CD4-positive, alpha-beta T cell (primary cell): Measurements from ENCODE around the gene CPED1. TPM values are rescaled to one million over a fixed set of nuclear protein-coding genes. Genes with fewer than 3 reads are reported as not detected.

Experiments
- ATAC-seq: fragments of 200-7000 bp; cut with Tn5 transposase; one replicate; pipeline ENCODE4 v1.10.0; 2022; ENCODE audit warnings: mild to moderate bottlenecking; ENCODE audit not compliant: poor library complexity
- CTCF ChIA-PET: fragments of 350-600 bp; sonication (Branson Sonifier 250); formaldehyde crosslinking; loops from one replicate; lab custom pipeline; 2021; ENCODE audit warnings: antibody characterized with exemption, inconsistent platforms; lab: Charles Lee
- POLR2A ChIA-PET: fragments of 350-600 bp; sonication (Branson Sonifier 250); formaldehyde crosslinking; loops from one replicate; lab custom pipeline; 2021; ENCODE audit warnings: antibody characterized with exemption, inconsistent platforms; lab: Charles Lee
- DNase-seq, 14 experiments: peaks; one replicate each; pipeline ENCODE4 v3.0.0-alpha.2; 2013 to 2020; ENCODE audit warnings: mixed read lengths in 2 of 14
- H3K27ac ChIP-seq, 2 donors: one replicate each; pipeline versions ENCODE4 v1.5.1 to v1.7.0; 2013; ENCODE audit warnings: low read length in 2 of 2, low read depth in 1 of 2, mild to moderate bottlenecking in 1 of 2
- H3K27me3 ChIP-seq, 2 experiments: 1 replicate in 1 of 2; 2 replicates in 1 of 2; pipeline versions ENCODE4 v1.6.1 to v1.7.0; 2013; ENCODE audit warnings: low read length in 2 of 2, control low read depth in 1 of 2, mild to moderate bottlenecking in 1 of 2, moderate library complexity in 1 of 2; ENCODE audit not compliant: insufficient read depth in 2 of 2, control insufficient read depth in 1 of 2
- H3K36me3 ChIP-seq: one replicate; pipeline ENCODE4 v1.6.1; 2013; ENCODE audit warnings: low read length, control low read depth; ENCODE audit not compliant: insufficient read depth
- H3K4me1 ChIP-seq: one replicate; pipeline ENCODE4 v1.6.1; 2013; ENCODE audit warnings: low read length, control low read depth; ENCODE audit not compliant: insufficient read depth
- H3K4me3 ChIP-seq: one replicate; pipeline ENCODE4 v1.5.1; 2013; ENCODE audit warnings: mild to moderate bottlenecking, low read length, moderate library complexity
- H3K9me3 ChIP-seq, 2 experiments: 1 replicate in 1 of 2; 2 replicates in 1 of 2; pipeline versions ENCODE4 v1.6.1 to v1.7.0; 2013; ENCODE audit warnings: low read length in 2 of 2, mild to moderate bottlenecking in 2 of 2, control low read depth in 1 of 2, moderate library complexity in 1 of 2; ENCODE audit not compliant: control insufficient read depth in 1 of 2, insufficient read depth in 1 of 2
- H3K27ac Mint-ChIP-seq: one replicate; pipeline ENCODE4 v1.8.0; 2020; ENCODE audit warnings: mixed read lengths
- H3K27me3 Mint-ChIP-seq: one replicate; pipeline ENCODE4 v1.8.0; 2021; ENCODE audit warnings: mixed read lengths
- H3K36me3 Mint-ChIP-seq: one replicate; pipeline ENCODE4 v1.8.0; 2021; ENCODE audit warnings: low read depth, mixed read lengths
- H3K4me1 Mint-ChIP-seq: one replicate; pipeline ENCODE4 v1.8.0; 2021; ENCODE audit warnings: low read depth, mixed read lengths
- H3K4me3 Mint-ChIP-seq: one replicate; pipeline ENCODE4 v1.8.0; 2020; ENCODE audit warnings: mild to moderate bottlenecking, mixed read lengths
- H3K9me3 Mint-ChIP-seq: one replicate; pipeline ENCODE4 v1.8.0; 2020; ENCODE audit warnings: mixed read lengths
- intact Hi-C, 2 experiments: fragments of 100-400 bp; cut with DNase I in 1 of 2; cut with micrococcal nuclease in 1 of 2; formaldehyde crosslinking; loops; one replicate each; pipeline versions ENCODE4 v1.15.1 to v1.9.0; 2023 to 2025; cut with DNase I, micrococcal nuclease
- total RNA-seq, 174 experiments: library from RNA in 2 of 174; stranded (reverse) in 2 of 174; gene quantifications; one replicate each; pipeline ENCODE4 v1.2.3 and lab custom pipeline; 2021 to 2026
- TF ChIP-seq, protein P1 (sequence below): fragments of 200-600 bp; IDR thresholded peaks from one replicate; pipeline ENCODE4 v1.8.0; 2022; ENCODE audit warnings: antibody characterized with exemption, mild to moderate bottlenecking

Gene CPED1
- total RNA-seq, 2 experiments from 2014 or later = 0.08 to 0.19 TPM

DNA sequence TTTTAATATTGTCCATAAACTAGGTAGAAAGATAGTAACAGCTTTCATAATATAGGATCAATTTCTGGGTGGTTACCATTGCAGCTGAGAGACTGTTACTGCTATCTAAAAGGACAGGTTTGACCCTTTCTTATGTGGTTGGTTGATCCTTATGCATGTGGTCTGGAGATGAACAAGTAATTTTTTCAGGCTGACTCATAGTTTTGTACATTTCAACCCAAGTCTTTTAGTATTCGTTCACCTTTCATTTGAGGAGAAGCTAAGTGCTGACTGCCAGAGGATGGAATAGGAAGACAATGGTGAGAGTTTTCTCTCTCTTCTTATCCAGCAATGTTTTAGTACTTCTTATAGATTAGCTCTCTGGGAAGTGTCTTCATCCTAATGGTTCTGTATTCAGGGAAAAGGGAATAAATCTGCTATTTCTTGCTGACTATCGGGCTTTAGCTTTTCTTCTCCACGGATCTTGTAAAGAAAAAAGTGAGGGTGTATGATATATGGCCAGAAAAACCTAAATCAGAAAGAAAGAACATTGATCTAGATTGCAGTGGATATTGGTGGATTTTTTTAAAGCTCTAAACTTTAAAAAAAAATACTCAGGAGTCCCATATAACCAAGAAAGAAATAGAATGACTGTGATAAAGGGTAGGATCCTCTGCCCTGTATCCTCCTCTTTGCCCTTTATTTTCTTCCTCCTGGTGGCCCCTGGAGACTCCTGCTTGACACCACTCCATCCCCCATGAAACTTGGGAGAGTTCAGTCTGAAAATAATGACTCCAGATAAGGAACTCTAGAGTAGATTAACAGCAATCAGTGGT is 88.0 kb downstream of the CPED1 start:
- CTCF ChIA-PET = interaction anchor here (0.6 to 2.1 kb wide), 2 partner anchors 88 to 301 kb away, joined by 3 to 8 read pairs; partner anchors contain the start of gene CPED1
- H3K36me3 Mint-ChIP-seq = no peaks in the 10 kb centered on the region
- H3K36me3 ChIP-seq = no peaks in the 10 kb centered on the region

DNA sequence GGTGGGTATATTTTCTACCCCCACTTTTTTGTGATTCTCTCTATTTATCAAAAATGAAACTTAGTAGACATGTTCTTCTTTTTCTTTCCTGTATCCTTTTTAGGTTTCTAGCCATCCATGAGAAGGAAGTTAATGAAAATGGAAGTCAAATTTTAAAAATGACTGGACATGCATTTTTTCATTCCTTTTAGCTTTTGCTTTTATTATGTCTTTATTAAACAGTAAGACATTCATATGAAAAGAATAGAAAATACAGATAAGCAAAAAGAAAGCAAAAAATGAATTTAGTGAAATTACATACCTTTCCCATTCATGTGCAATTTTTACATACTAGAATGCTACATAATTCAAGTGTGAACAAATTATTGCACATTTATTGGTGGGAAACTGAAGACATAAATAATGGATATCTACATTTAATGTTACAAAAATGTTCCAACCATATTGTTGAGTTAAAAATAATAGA is 88.7 kb downstream of the CPED1 start:
- no peaks in the 10 kb centered on the region for H3K36me3 Mint-ChIP-seq
- no peak for ATAC-seq
- Histone ChIP-seq H3K27me3 (no peaks in the 10 kb centered on the region), H3K4me3 (no peak overlapping the region), H3K4me1 (no peaks in the 10 kb centered on the region), H3K27ac (no peak overlapping the region), H3K36me3 (no peaks in the 10 kb centered on the region), H3K9me3 (no peaks in the 10 kb centered on the region)
- intact Hi-C loops = no loop called here
- POLR2A ChIA-PET = interaction anchor here (0.6 kb wide), 1 partner anchor 315 kb away, joined by 3 read pairs; no protein-coding TSS in a partner anchor
- no peak for DNase-seq
- H3K27me3 Mint-ChIP-seq = peaks cover 33% of the 10 kb centered on the region
- CTCF ChIA-PET = interaction anchor here (2.1 kb wide), 1 partner anchor 89 kb away, joined by 8 read pairs; the partner anchor contains the start of gene CPED1
- no peak overlapping the region for H3K27ac Mint-ChIP-seq
- no peaks in the 10 kb centered on the region for H3K9me3 Mint-ChIP-seq
- no peak overlapping the region for H3K4me3 Mint-ChIP-seq
- TF ChIP-seq, protein P1, sequence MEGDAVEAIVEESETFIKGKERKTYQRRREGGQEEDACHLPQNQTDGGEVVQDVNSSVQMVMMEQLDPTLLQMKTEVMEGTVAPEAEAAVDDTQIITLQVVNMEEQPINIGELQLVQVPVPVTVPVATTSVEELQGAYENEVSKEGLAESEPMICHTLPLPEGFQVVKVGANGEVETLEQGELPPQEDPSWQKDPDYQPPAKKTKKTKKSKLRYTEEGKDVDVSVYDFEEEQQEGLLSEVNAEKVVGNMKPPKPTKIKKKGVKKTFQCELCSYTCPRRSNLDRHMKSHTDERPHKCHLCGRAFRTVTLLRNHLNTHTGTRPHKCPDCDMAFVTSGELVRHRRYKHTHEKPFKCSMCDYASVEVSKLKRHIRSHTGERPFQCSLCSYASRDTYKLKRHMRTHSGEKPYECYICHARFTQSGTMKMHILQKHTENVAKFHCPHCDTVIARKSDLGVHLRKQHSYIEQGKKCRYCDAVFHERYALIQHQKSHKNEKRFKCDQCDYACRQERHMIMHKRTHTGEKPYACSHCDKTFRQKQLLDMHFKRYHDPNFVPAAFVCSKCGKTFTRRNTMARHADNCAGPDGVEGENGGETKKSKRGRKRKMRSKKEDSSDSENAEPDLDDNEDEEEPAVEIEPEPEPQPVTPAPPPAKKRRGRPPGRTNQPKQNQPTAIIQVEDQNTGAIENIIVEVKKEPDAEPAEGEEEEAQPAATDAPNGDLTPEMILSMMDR = no peak
- no peaks in the 10 kb centered on the region for H3K4me1 Mint-ChIP-seq

More for the DNA sequence above, 88.0 kb downstream of the CPED1 start:
- H3K4me3 Mint-ChIP-seq = no peak overlapping the region
- no peaks in the 10 kb centered on the region for H3K4me1 Mint-ChIP-seq
- no peak overlapping the region for H3K27ac Mint-ChIP-seq
- H3K27ac ChIP-seq = no peak overlapping the region
- no peaks in the 10 kb centered on the region for H3K9me3 ChIP-seq
- intact Hi-C loops = no loop called here
- no peaks in the 10 kb centered on the region for H3K4me1 ChIP-seq
- no peak overlapping the region for H3K4me3 ChIP-seq
- H3K27me3 Mint-ChIP-seq = peaks cover 32% of the 10 kb centered on the region
- no peaks in the 10 kb centered on the region for H3K27me3 ChIP-seq
- DNase-seq = no peak
- POLR2A ChIA-PET = interaction anchor here (0.6 kb wide), 1 partner anchor 315 kb away, joined by 3 read pairs; no protein-coding TSS in a partner anchor
- TF ChIP-seq, protein P1 = no peak
- H3K9me3 Mint-ChIP-seq = no peaks in the 10 kb centered on the region
- ATAC-seq = no peak

DNA sequence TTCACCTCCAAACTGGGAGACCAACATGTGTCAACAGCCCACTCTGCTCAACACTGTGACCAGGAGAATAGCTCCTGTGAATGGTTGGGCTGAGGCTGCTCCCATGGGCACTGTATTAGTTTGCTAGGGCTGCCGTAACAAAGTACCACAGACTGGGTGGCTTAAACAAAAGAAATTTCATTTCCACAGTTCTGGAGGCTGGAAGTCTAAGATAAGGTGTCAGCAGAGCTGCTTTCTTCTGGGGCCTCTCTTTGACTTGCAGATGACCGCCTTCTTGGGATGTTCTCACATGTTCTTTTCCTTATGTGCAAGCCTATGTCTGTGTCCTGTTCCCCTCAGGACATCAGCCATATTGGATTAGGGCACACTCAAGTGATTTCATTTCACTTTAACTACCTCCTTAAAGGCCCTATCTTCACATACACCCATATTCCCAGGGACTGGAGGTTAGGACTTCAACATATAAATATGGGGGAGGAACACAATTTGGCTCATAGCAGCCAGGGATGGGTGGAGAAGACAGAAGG is 90.3 kb downstream of the CPED1 start:
- TF ChIP-seq, protein P1 = no peak
- H3K9me3 ChIP-seq = no peaks in the 10 kb centered on the region
- no peaks in the 10 kb centered on the region for H3K36me3 ChIP-seq
- no peaks in the 10 kb centered on the region for H3K4me1 Mint-ChIP-seq
- no peaks in the 10 kb centered on the region for H3K36me3 Mint-ChIP-seq
- ChIA-PET POLR2A (no interaction called here), CTCF (no interaction called here)
- no peak for DNase-seq
- no peak overlapping the region for H3K4me3 Mint-ChIP-seq
- peaks cover 33% of the 10 kb centered on the region for H3K27me3 Mint-ChIP-seq
- intact Hi-C loops = no loop called here
- H3K27me3 ChIP-seq = no peaks in the 10 kb centered on the region
- H3K4me3 ChIP-seq = no peak overlapping the region
- H3K27ac ChIP-seq = no peak overlapping the region
- no peaks in the 10 kb centered on the region for H3K4me1 ChIP-seq
- H3K27ac Mint-ChIP-seq = no peak overlapping the region
- ATAC-seq = no peak
- no peaks in the 10 kb centered on the region for H3K9me3 Mint-ChIP-seq
